Measurements from ENCODE around the gene RASA3. TPM values are rescaled to one million over a fixed set of nuclear protein-coding genes. Genes with fewer than 3 reads are reported as not detected.

The RASA3 gene
- total RNA-seq, 1 donor from 2014 or later: 2.9 TPM

DNA sequence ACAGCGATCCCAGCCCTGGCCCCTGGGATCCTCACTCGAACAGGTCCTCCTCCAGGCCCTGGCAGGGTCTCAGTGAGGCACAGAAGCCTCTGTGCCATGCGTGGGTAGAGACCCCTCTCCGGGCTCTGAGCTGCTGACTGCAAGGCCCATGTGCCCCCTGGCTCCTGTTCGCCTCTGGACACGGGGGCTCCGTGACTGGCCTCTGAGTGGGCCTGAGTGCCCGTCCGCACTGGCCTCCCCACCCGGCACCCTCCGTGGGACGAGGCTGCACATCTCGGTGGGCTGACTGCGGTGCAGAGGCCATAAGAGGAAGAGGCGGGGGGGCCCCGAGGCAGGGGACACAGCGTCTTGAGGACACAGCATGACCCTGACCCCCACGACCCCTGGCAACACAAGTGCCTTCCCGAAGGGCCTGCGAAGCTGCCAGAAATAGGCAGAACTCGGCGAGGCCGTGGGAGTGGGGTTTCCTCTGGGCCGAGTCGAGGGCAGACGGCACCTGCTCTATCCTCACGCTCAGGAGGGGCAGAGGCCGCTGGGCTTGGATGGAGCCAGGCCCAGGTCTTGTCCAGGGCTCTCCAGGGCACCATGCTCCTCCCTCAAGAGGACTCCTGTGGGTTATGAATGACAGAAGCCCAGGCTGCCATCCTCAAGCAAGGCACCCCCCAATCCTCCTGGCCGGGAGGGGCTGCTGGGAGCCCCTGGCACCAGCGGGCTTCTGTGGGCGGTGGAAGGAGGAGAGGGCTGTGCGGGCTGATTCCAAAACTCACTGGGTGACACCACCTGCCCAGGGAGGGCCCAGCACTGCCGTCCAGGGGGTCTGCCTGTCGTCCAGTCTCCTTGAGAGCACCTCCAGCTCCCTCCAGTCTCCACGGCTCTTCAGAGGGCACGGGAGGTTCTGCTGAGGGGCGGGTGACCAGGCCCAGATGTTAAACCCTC, 52.6 kb downstream of the RASA3 start:
- no peaks in the 10 kb centered on the region for H3K36me3 ChIP-seq
- H3K27me3 ChIP-seq: peaks cover 22% of the 10 kb centered on the region
- no peak overlapping the region for H3K27ac Mint-ChIP-seq
- H3K9ac ChIP-seq: no peak overlapping the region
- TF ChIP-seq, protein P1, sequence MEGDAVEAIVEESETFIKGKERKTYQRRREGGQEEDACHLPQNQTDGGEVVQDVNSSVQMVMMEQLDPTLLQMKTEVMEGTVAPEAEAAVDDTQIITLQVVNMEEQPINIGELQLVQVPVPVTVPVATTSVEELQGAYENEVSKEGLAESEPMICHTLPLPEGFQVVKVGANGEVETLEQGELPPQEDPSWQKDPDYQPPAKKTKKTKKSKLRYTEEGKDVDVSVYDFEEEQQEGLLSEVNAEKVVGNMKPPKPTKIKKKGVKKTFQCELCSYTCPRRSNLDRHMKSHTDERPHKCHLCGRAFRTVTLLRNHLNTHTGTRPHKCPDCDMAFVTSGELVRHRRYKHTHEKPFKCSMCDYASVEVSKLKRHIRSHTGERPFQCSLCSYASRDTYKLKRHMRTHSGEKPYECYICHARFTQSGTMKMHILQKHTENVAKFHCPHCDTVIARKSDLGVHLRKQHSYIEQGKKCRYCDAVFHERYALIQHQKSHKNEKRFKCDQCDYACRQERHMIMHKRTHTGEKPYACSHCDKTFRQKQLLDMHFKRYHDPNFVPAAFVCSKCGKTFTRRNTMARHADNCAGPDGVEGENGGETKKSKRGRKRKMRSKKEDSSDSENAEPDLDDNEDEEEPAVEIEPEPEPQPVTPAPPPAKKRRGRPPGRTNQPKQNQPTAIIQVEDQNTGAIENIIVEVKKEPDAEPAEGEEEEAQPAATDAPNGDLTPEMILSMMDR (IDR thresholded peaks at IDR 0.05): no peak
- TF ChIP-seq EZH2phosphoT487 (IDR thresholded peaks at IDR 0.05) (no peak), EZH2 (IDR thresholded peaks at IDR 0.05) (no peak)
- no peak overlapping the region for H3K4me3 Mint-ChIP-seq
- H3K4me1 ChIP-seq: peaks cover 25% of the 10 kb centered on the region
- no peaks in the 10 kb centered on the region for H3K79me2 ChIP-seq (ENCODE audit: low read depth)
- peaks cover 14% of the 10 kb centered on the region for H3K9me3 Mint-ChIP-seq
- peaks cover 22% of the 10 kb centered on the region for H3K36me3 Mint-ChIP-seq
- no peak overlapping the region for H2AFZ ChIP-seq (replicated peaks)
- no peak for DNase-seq (ENCODE audit: low spot score)
- no peaks in the 10 kb centered on the region for H3K9me3 ChIP-seq (ENCODE audit: low read depth)
- H4K20me1 ChIP-seq (ENCODE audit: low read depth): no peaks in the 10 kb centered on the region
- H3K4me3 ChIP-seq: no peak overlapping the region
- no peak overlapping the region for H3K4me2 ChIP-seq
- H3K27me3 Mint-ChIP-seq (ENCODE audit: insufficient read depth, low read depth): peaks cover 3% of the 10 kb centered on the region
- no peak overlapping the region for H3K27ac ChIP-seq
- peaks cover 48% of the 10 kb centered on the region for H3K4me1 Mint-ChIP-seq
- peaks cover 16% of the 10 kb centered on the region for H3F3A ChIP-seq (ENCODE audit: low read depth)

DNA sequence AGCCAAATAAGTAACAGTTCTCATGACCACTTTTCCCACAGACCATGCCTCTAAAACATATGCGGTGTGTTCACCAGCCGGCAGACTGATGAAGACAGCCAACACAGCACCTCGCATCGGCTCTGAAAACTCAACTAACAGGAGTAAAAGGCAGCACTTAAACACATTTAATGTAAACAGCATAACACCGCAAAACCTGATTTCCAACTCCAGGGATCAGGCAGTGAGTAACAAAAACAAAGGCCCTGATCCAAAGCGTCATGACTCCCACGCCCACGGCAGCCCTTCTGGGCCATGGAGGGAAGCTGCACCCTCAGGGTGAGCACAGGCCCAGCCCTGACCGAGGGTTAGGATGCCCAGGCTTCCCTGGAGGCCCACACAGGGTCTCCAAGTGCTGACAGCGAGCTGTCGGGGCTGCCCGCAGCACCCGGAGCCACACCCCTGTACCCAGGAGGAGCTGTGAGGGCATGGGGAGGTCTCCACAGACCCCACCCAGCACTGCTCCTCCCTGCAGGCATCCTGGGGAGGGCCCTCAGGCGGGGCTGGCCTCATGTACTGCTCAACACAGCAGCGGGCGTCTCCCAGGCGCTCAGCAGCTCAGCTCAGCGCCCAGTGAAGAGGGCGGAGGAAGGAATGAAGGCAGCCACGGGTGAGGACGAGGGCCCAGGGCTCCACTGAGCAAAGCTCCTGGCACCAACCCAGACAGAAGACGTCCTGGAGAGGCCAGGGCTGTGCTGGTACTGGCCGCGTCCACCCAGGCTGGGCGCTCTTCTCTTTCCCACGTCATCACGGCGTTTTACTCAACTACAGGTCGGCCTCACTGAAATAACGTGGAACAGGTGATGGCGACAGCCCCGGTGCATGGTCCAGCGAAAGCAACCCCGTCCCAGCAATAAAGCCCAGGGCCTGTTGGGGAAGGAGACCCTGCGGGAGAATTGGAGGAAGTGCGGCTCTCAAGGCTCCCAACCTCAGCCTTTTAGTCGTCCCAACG, 53.7 kb downstream of the RASA3 start:
- H3K36me3 Mint-ChIP-seq: peaks cover 26% of the 10 kb centered on the region
- no peak for DNase-seq (ENCODE audit: low spot score)
- peaks cover 57% of the 10 kb centered on the region for H3K4me1 Mint-ChIP-seq
- Histone ChIP-seq H3K79me2 (ENCODE audit: low read depth) (no peaks in the 10 kb centered on the region), H3K4me3 (no peak overlapping the region), H4K20me1 (ENCODE audit: low read depth) (no peaks in the 10 kb centered on the region), H3K27me3 (peaks cover 19% of the 10 kb centered on the region), H3K36me3 (no peaks in the 10 kb centered on the region), H2AFZ (replicated peaks) (no peak overlapping the region), H3F3A (ENCODE audit: low read depth) (peaks cover 22% of the 10 kb centered on the region), H3K4me2 (no peak overlapping the region), H3K27ac (no peak overlapping the region), H3K9ac (no peak overlapping the region), H3K9me3 (ENCODE audit: low read depth) (no peaks in the 10 kb centered on the region), H3K4me1 (peaks cover 33% of the 10 kb centered on the region)
- peaks cover 14% of the 10 kb centered on the region for H3K9me3 Mint-ChIP-seq
- peak overlapping the region; percentile 99 for H3K27ac Mint-ChIP-seq
- peaks cover 4% of the 10 kb centered on the region for H3K27me3 Mint-ChIP-seq (ENCODE audit: insufficient read depth, low read depth)
- TF ChIP-seq, protein P1 (IDR thresholded peaks at IDR 0.05): no peak
- no peak for TF ChIP-seq EZH2phosphoT487 (IDR thresholded peaks at IDR 0.05)
- TF ChIP-seq EZH2 (IDR thresholded peaks at IDR 0.05): no peak
- H3K4me3 Mint-ChIP-seq: peak overlapping the region; percentile 67

DNA sequence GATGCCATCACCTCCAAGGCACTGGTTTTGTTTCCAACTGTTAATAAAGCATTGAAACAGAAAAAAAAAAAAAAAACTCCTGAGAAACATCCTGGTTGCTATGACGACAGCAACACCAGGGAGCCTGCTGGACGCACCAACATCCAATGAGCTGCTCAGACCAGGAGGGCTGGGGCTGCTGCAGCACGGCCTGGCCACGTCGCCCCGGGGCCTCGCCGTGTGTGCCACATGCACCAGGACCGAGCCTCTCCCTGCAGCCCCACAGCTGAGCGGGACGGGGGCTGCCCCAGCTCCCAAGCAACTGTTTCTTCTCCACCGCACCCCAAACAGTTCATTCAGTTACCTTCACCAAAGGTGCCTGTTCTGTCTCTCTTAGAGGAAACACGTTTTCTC, 54.5 kb downstream of the RASA3 start:
- H3K27ac ChIP-seq: no peak overlapping the region
- Mint-ChIP-seq H3K36me3 (peaks cover 29% of the 10 kb centered on the region), H3K4me1 (peaks cover 62% of the 10 kb centered on the region), H3K4me3 (peak overlapping the region; percentile 74), H3K27ac (peak overlapping the region; percentile 99), H3K9me3 (peaks cover 11% of the 10 kb centered on the region), H3K27me3 (ENCODE audit: insufficient read depth, low read depth) (peaks cover 4% of the 10 kb centered on the region)
- peak; percentile 85 for DNase-seq (ENCODE audit: low spot score)
- H3K4me1 ChIP-seq: peaks cover 30% of the 10 kb centered on the region
- peak overlapping the region; percentile 12 for H2AFZ ChIP-seq (replicated peaks)
- no peaks in the 10 kb centered on the region for H3K9me3 ChIP-seq (ENCODE audit: low read depth)
- TF ChIP-seq EZH2phosphoT487 (IDR thresholded peaks at IDR 0.05): no peak
- TF ChIP-seq, protein P1 (IDR thresholded peaks at IDR 0.05): no peak
- no peak for TF ChIP-seq EZH2 (IDR thresholded peaks at IDR 0.05)
- no peaks in the 10 kb centered on the region for H3K79me2 ChIP-seq (ENCODE audit: low read depth)
- H3K27me3 ChIP-seq: peaks cover 12% of the 10 kb centered on the region
- no peak overlapping the region for H3K9ac ChIP-seq
- H4K20me1 ChIP-seq (ENCODE audit: low read depth): no peaks in the 10 kb centered on the region
- no peak overlapping the region for H3K4me3 ChIP-seq
- peaks cover 18% of the 10 kb centered on the region for H3F3A ChIP-seq (ENCODE audit: low read depth)
- H3K4me2 ChIP-seq: no peak overlapping the region
- no peaks in the 10 kb centered on the region for H3K36me3 ChIP-seq

Measured in neural progenitor cell (in vitro differentiated cells).